NCI-H187 treated with DMSO at 0.1 percent for 48 hours (cell line): Measurements from ENCODE around the gene MLN.

Source experiments
- DNase-seq: peaks from one replicate; lab custom pipeline; 2025; lab: John Stamatoyannopoulos, UW

Gene MLN, protein sequence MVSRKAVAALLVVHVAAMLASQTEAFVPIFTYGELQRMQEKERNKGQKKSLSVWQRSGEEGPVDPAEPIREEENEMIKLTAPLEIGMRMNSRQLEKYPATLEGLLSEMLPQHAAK

DNA sequence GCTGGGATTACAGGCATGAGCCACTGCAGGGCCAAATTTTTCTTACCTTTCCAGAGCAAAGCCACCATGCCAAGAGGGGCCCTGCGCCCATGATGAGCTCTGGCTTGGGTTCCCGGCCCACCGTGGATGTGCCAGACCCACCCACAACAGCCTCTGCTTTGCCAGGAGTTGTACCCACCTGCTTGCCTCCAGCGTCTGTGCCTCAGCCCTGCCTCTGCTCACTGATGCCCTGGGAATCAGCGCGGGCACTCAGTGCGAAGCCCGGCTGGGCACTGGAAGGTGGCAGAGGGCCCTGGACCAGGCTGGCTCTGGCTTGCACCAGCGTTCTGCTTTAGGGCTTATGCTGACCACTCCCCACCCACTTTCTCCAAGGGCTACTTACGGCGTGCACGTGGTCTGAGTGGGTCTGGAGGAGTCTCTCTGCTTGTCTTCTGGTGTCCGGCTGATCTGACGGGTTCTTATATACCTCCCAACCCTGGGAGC lies at the start of gene MLN:
TSS of gene MLN (minus strand) at position 433 of the 483 bp plus-strand sequence. CDS start 2,840 bp downstream, outside the sequence.
- DNase-seq = no peak

DNA sequence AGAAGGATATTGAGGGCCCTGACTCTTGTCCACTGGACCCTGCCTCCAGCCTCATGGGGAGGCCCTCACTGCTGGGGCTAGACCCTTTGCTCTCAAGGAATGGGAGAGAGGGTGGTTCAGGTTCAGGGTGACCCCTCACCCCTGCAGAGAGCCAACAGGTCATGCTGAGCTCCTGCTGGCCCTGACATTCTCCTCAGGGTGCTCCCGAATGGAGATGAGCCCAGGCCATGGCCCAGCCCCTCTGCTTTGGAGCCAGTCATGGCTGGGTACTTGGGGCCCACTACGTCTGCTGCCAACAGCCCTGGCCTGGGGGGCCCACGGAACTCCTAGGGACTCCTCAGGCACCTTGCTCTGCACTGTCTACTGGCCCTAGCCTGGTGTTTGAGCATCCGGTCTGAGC lies 49.2 kb upstream of the MLN start:
- no peak for DNase-seq

DNA sequence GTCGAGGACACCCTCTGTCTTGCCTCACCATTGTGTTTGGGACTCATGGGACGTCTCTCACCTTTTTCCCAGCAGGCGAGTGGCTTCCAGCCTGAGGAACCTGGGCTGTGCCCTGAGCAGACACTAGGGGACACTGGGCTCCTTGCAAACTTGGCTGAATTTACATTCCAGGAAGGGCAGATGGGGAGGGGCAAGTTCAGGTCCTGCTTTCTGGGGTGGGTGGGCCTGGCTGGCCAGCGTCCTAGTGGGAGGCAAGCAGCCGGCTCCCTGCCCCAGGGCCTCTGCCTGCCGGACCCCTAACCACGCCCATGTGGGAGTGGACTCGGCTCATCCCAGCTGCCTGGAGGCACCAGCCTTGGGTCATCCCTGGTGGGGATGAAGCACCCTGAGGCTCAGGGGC lies 48.2 kb upstream of the MLN start:
- DNase-seq = no peak

DNA sequence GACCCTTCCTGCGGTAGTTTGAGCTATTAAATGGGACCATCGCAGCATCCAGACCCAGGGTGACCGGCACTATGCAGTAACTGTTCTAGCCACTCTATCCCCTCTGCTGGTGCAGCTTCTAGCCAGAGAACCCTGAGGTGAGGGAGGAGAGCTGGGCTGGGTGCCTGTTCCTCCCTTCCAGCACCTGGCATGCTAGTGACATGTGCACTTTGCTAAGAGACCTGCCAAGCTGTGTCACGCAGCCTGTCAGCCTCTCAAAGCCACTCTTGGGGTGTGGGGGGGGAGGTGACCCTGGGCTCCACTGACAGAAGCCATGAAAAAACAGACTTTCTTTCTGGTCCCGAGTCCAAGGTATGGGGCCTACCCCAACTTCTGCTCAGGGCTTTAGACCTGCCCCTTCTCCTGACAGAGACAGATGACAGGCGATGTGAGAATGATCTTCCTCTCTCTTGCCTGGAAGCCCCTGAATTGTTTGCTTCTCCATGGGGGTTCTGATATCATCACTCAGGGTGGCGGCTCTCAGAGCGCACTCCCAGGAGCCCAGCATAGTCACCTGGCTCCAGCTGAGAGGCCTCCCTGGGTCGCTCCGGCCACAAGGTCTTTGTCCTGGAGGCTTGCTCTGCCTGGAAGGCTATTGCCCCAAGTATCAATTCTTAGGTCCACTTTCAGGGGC lies 47.2 kb upstream of the MLN start:
- no peak for DNase-seq

DNA sequence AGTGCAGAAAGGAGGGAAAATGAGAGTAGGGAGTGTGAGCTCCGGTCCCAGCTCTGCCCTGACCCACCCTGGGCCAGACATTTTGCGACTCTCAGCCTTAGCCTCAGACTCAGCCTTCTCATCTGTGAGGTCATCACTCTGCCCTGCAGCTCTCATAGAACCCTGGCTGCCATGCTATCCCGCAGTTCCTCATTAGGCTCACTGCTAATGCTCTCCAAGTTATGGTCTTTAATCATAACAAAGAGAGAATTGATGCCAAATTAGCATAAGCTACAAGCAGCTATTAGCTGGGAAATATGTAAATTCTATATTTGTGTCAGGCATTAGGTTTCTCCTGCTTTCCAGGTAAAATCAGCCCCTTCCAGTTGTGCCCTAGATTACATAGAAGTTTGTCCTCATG lies 46.5 kb upstream of the MLN start:
- no peak for DNase-seq

DNA sequence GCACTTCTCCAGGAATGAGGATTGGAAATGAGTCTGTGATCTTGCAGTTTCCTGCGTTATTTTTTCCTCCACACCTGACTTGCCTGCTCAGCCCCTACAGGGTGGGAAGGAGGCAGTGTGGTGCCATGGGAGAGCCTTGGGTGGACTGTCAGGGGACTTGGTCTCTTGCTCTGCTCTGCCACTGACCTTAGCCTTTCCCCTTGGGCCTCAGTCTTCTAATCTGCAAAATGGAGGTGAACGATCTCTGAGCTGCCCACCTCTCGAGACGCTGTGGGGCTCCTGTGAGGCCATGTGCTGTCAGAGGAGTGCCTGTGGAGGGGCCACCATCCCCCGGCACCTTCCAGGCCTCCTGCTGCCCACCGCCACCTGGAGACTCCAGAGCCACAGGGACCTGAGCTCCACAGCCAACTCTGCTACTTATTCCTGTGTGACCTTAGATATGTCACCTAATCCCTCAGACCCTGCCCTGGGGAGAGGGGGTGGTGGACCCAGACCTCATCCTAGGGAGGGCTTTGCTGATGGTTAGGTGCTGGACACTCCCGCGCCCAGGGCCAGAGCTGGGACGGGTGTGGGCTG lies 45.8 kb upstream of the MLN start:
- DNase-seq = no peak

DNA sequence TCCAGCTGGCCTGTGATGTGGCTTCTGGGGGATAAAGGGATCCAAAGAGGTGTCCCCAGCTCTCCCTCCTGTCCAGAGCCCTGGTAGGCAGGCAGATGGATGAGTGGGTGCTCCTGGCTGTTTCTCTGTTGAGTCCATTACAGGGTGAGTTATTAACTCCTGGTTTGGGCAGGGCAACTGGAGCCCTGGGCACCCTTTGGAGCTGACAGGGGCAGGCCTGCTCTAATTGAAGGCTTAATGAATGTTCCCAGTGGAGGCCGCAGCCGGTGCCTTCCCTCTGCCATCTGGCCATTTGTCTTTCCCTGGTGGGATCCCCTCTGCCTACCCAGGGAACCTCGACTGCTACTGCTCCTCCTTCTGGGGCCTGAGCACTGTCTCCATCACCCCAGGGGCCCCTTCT lies 44.7 kb upstream of the MLN start:
- DNase-seq = no peak

DNA sequence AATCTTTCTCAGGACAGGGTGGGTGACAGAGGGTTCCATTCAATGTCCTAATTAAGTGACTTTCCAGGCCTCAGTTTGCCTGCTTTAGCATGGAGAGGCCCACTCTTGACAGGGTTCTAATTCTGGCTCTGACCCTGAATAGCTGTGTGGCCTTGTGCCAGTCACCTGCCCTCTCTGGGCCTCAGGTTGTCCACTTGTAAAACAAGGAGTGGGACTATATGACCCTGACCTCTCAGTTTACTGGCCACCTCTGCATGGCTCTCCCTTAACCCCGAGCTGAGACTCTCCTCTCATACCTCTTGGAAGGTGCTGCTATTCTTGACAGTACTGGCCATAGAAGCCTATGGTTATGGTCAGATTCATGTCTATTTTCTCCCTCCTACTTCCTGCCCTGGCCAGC lies 44.1 kb upstream of the MLN start:
- DNase-seq = no peak

DNA sequence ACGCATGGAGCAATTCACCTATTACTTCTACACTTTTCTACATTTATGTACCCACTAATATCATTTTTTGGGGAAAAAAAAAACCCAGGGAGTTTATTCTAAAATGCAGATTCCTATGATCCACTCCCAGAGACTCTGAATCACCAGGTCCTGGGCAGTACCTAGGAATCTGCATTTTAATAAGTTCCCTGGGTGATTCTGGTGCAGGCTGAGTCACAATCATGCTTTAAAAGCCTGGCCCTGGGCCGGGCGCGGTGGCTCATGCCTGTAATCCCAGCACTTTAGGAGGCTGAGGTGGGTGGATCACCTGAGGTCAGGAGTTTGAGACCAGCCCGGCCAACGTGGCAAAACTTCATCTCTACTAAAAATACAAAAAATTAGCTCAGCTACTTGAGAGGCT lies 43.3 kb upstream of the MLN start:
- DNase-seq = no peak

DNA sequence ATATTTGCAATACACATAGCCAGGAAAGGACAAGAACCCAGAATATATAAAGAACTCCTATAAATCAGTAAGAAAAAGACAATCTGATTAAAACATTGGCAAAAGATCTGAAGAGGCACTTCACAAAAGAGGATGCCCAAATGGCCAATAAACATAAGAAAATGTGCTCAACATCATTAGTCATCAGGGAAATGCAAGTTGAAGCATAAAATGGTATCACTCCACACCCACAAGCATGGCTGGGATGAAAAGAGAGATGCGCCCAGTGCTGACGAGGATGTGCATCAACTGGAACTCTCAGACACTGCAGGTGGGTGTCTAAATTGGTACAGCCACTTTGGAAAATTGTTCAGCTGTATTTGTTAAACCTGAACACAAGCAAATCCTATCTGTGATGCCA lies 42.4 kb upstream of the MLN start:
- DNase-seq = no peak

DNA sequence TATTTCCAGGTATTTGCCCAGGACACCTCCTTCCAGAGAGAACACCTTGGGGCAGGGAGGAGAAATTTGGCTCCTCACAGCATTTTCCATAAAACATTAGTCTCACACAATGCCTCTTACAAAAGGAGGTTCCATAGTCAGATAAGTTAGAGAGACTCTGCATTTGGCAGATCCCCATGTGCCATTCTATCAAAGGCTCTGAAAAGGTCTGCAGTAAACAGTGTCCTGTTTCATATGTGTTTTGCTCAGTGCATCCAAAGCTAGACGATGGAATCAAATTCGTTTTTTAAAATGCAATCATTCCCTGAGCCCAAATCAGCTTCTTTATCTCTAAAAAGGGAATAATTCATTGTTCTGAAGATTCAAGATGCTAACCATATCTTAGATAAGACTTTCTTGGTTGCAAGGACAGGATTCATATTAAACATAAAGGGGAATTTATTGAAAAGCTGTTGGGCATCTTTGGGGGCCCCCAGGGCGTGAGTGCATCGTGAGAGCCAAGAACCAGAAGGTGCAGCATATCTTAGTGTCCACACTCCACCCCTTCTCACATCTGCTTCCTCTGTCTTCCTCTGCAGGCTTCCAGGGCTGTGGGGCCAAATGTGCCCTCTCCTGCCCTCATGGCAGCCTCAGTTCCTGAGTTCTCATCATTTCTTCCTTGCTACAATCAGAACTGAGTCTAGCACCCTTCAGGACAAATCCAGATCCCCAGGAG lies 41.4 kb upstream of the MLN start:
- no peak for DNase-seq

DNA sequence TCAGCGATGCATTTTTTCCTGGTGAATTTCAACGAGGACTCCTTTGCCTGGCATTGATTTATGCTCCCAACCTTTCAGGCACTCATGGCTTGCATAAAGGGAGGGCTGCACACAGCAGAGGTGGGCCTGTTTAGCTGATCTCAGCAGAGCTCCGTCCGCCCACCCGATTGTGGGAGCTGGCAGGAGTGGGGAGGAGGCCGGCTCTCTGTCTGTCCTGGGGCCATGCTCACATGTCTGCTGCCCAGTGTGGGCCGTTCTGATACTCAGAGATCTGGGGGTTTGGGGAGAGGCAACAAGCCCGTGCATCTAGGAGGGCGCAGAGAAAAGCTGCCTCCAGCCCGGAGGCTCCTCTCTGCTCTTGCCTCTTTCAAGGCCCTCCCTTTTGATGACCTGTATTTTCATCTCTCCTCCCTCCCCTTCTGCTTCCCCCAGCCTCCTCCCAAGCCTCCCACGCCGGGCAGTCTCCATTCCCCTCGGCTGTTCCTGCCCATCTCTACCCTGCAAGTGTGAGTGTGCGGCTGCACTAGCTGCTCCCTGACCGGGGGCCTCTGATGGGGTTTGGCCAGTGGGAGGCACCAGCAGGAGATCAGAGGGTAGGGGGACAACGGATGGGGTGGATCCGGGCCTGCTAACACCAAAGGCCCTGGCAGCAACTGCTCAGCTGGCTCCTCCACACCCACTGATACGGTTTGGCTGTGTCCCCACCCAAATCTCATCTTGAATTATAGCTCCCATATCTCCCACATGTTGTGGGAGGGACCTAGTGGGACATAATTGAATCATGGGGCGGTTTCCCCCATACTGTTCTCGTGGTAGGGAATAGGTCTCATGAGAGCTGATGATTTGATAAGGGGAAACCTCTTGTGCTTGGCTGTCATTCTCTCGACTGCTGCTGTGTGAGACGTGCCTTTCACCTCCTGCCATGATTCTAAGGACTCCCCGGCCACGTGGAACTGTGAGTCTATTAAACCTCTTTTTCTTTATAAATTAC lies 39.6 kb upstream of the MLN start:
- DNase-seq = no peak

DNA sequence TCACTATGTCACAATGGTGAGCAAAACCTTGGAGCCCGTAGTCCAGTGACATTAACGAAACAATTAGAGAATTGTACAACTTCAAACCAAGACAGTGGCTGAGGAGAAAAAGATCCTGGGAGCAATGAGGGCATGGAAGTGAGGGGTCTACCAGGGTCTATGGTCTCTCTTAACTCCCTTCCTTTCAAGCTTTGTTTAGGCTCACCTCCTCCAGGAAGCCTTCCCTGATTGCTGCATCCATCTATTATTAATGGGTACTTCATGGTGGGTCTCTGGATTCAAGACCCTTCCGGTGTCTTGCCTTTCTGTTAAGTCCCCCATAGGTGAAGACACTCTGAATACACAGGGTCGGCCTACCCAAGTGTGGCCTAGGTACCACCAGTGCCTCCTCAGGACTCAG lies 38.1 kb upstream of the MLN start:
- DNase-seq = no peak

DNA sequence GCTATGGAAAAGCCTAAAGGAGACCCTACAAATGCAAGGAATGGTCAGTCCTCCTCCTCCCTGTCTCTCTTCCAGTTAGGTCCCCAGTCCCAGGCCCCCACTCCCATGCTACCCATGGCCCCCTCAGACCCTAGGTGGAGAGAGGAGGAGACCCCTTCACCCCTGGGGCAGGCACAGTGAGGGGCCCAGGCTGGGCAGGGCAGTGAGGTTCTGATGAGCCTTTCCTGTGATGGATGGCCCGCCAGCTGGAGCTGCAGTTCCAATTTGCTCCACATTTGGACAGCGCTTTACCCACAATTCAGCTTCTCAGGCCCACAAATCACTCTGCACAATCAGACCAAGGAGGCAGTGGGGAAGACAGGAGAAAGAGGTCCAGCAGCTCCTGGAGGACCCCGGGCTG lies 37.3 kb upstream of the MLN start:
- no peak for DNase-seq

DNA sequence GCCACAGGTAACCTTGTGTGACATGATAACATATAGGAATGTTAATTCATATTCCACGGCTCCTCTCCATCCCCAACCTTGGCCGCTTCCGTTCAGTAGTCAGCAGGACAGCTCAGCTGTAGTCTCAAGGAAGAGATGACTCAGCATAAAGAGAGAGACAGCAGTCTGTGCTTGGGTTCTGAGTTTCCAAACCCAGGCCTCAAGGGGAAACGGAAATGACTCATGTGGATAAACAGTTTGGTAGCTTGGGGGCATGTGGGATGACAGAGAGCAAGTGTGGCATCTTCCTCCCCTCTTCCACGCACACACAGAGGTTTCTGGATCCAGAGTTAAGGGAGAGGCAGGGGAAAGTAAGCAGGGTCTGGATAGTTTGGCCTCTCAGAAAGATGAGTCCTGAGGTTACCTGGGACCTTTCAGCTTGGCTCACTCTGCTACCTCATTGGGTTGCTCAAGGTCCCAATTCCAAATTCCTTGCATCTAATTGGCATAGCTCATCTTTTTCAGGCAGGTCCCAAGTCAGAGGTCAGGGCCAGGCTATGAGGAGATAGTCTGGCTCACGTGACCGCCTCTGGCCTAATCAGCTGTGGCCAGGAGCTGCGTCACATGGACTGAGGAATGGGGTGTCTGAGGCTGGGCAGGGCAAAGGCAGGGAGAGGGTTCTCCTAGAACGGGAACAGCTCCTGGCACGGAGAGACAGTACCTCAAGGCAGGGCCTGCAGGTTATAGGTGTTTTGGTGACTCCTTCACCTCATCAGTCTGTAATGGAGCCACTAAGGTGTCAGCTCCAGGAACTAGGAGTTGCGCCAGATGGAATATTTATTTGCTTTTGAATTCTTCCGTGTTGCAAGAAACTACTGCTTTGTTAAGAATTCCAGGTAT lies 36.5 kb upstream of the MLN start:
- DNase-seq = no peak

DNA sequence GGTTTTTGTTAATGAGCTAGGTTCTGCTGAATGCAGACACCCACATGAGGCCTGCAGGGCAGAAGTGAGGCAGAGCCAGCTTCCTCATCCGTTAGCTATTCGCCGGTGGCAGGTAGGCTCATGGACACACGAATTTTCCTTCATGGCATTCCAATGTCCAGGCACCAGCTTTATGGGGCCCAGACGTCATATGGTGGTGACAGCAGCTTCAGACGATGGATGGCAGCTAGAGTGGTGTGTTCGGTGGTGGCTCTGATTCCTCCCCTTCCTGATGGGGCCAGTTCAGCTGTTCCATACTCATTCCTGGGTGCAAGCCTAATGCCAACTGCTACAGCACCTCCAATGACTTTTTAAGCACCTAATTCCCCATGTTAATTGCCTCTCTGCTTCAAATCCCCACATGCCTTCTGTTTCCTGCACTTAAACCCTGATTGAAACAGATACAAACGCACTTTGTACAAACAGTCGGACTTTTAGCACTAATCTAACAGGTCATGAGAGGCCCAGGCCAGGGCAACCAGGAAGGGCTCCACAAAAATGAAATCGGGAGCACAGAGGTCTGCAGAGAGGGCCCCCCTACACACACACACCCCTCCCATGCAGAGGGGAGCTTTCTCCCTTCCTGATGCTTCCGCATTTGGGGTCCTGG lies 35.7 kb upstream of the MLN start:
- no peak for DNase-seq

DNA sequence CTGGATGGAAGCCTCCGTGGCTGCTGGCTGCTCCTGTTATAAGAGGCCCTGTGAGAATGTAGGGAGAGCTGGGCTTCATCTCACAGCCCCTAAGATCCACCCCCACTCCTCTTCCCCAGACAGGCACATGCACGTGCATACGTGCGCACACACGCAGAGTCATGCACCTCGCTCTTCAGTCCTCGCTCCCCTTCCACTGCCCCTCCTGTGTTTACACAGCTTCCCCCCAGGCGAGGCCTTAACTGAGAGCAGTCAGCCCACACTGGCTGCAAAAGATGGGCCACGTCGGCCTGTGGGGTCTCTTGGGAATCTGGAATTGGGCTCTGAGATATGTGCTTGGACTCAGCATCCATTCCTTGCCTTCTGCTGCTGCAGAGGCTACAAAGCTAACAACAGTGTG lies 35.2 kb upstream of the MLN start:
- DNase-seq = no peak

DNA sequence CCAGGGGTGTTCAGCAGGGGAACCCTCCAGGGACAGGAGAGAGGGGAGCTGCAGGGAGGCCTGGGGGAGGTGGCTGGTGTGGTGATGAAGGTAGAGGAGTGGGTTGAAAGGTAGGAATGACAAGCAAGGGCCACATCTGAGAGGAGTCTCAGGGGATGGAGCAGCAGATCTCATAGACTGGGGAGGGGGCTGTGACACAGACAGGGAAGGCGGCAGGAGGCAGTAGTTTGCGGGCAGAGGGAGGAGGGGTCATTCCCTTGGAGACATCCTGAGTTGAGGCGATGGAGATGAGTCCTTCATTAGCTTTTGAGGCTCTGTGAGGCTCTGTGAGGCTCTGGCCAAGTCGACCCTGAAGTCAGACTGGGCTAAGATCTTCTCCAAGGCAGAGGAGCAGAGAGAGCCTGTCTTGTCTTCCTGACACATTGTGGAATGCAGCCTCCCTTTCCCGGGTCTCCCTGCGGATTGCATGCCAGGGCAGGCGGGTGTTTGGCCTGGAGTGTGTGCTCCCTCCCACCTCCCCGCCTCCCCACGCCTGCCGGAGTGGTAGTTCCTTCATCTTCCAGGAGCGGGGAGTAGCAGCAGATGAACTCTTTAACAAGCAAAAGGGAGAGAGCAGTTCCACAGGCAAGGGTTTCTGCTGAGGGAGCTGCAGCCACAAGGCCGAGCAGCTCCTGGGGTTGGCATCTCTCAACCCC lies 34.3 kb upstream of the MLN start:
- DNase-seq = no peak

DNA sequence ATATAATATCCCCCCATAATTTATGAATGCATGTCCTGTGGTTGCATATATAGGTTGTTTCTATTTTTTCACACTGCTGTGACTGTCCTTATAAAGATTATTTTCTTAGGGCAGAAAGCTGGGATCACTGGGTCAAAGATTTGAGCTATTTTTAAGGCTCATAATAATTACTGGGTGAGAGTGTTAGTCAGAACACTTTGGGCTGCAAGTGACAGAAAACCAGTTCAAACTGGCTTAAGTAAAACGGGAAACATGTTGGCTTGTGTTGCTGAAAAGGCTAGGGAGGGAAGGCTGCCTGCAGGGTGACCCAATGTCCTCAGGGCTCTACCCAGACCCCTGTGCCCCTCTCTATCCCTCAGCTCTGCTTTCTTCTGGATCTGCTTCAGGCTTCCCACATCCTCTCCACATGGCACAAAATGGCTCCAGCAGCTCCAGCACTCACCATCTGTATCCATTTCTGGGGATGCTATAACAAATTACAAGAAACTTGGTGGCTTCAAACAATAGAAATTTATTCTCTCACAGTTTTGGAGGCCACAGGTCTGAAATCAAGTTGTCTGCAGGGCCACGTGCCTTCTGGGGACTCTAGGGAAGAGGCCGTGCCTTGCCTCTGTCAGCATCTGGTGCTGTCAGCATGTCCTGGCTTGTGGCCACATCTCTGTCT lies 33.1 kb upstream of the MLN start:
- no peak for DNase-seq
